ENCODE measurements around the gene WDR17.

- TF ChIP-seq, protein P1, sequence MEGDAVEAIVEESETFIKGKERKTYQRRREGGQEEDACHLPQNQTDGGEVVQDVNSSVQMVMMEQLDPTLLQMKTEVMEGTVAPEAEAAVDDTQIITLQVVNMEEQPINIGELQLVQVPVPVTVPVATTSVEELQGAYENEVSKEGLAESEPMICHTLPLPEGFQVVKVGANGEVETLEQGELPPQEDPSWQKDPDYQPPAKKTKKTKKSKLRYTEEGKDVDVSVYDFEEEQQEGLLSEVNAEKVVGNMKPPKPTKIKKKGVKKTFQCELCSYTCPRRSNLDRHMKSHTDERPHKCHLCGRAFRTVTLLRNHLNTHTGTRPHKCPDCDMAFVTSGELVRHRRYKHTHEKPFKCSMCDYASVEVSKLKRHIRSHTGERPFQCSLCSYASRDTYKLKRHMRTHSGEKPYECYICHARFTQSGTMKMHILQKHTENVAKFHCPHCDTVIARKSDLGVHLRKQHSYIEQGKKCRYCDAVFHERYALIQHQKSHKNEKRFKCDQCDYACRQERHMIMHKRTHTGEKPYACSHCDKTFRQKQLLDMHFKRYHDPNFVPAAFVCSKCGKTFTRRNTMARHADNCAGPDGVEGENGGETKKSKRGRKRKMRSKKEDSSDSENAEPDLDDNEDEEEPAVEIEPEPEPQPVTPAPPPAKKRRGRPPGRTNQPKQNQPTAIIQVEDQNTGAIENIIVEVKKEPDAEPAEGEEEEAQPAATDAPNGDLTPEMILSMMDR (IDR thresholded peaks at IDR 0.05), result peak in 3 of 4 experiments; percentile 40 to 56 (median 50)
- TF ChIP-seq POLR2A (IDR thresholded peaks at IDR 0.05), result no peak
These were observed 31.1 kb upstream of the WDR17 start for GRCh38 chr4:176034499-176034898.

All from gastroesophageal sphincter (tissue), 3 donors.